ENCODE results near the gene ATP10A.

The ATP10A gene

GRCh38 chr15:25679492-25679891 lies 183.6 kb downstream of the ATP10A start:
- DNase-seq (ENCODE audit: low read depth in 2 of 2) = no peak

GRCh38 chr15:25678500-25678855 lies 184.6 kb downstream of the ATP10A start:
- DNase-seq (ENCODE audit: low read depth in 2 of 2) = no peak

- no peak for DNase-seq (ENCODE audit: low read depth in 2 of 2)
Measured at GRCh38 chr15:25677719-25678499, 185.2 kb downstream of the ATP10A start.

GRCh38 chr15:25676070-25676469 lies 187.1 kb downstream of the ATP10A start:
- DNase-seq (ENCODE audit: low read depth in 2 of 2) = no peak

GRCh38 chr15:25675396-25675795 lies 187.7 kb downstream of the ATP10A start:
- no peak for DNase-seq (ENCODE audit: low read depth in 2 of 2)

GRCh38 chr15:25674913-25675312 lies 188.2 kb downstream of the ATP10A start:
- no peak for DNase-seq (ENCODE audit: low read depth in 2 of 2)

- no peak for DNase-seq (ENCODE audit: low read depth in 2 of 2)
Measured at GRCh38 chr15:25673972-25674371, 189.2 kb downstream of the ATP10A start.

GRCh38 chr15:25673351-25673750 lies 189.8 kb downstream of the ATP10A start:
- DNase-seq (ENCODE audit: low read depth in 2 of 2) = no peak

- DNase-seq (ENCODE audit: low read depth in 2 of 2) = no peak
Measured at GRCh38 chr15:25671132-25671531, 192.0 kb downstream of the ATP10A start.

- no peak for DNase-seq (ENCODE audit: low read depth in 2 of 2)
Measured at GRCh38 chr15:25670621-25671020, 192.5 kb downstream of the ATP10A start.

- no peak for DNase-seq (ENCODE audit: low read depth in 2 of 2)
Measured at GRCh38 chr15:25670025-25670554, 193.0 kb downstream of the ATP10A start.

- no peak for DNase-seq (ENCODE audit: low read depth in 2 of 2)
Measured at GRCh38 chr15:25668901-25669300, 194.2 kb downstream of the ATP10A start.

- no peak for DNase-seq (ENCODE audit: low read depth in 2 of 2)
Measured at GRCh38 chr15:25668236-25668795, 194.8 kb downstream of the ATP10A start.

GRCh38 chr15:25667829-25668228 lies 195.3 kb downstream of the ATP10A start:
- DNase-seq (ENCODE audit: low read depth in 2 of 2) = no peak

- no peak for DNase-seq (ENCODE audit: low read depth in 2 of 2)
Measured at GRCh38 chr15:25665913-25666312, 197.2 kb downstream of the ATP10A start.

- DNase-seq (ENCODE audit: low read depth in 2 of 2) = no peak
Measured at GRCh38 chr15:25664761-25665160, 198.4 kb downstream of the ATP10A start.

- DNase-seq (ENCODE audit: low read depth in 2 of 2) = no peak
Measured at GRCh38 chr15:25663515-25663914, 199.6 kb downstream of the ATP10A start.

GRCh38 chr15:25661898-25662297 lies 201.2 kb downstream of the ATP10A start:
- DNase-seq (ENCODE audit: low read depth in 2 of 2) = no peak

- DNase-seq (ENCODE audit: low read depth in 2 of 2) = no peak
Measured at GRCh38 chr15:25659251-25659650, 203.9 kb downstream of the ATP10A start.

GRCh38 chr15:25658560-25658959 lies 204.6 kb downstream of the ATP10A start:
- DNase-seq (ENCODE audit: low read depth in 2 of 2) = no peak

- DNase-seq (ENCODE audit: low read depth in 2 of 2) = no peak
Measured at GRCh38 chr15:25655207-25655948, 207.7 kb downstream of the ATP10A start.

- DNase-seq (ENCODE audit: low read depth in 2 of 2) = no peak
Measured at GRCh38 chr15:25653371-25653770, 209.8 kb downstream of the ATP10A start.

- no peak for DNase-seq (ENCODE audit: low read depth in 2 of 2)
Measured at GRCh38 chr15:25652704-25653103, 210.4 kb downstream of the ATP10A start.
